HEK293T (cell line): ENCODE results near the gene LTBP2.

Source experiments
- CTCF ChIA-PET: fragments of 350-600 bp; formaldehyde crosslinking; extraction: SDS; loops from one replicate; lab custom pipeline; 2021; ENCODE audit warnings: antibody characterized with exemption, inconsistent platforms; lab: Yijun Ruan, JAX
- POLR2A ChIA-PET: fragments of 350-600 bp; formaldehyde crosslinking; extraction: SDS; loops from one replicate; lab custom pipeline; 2020; ENCODE audit warnings: antibody characterized with exemption, inconsistent platforms; lab: Yijun Ruan, JAX
- DNase-seq: peaks from one replicate; pipeline ENCODE4 v3.0.0; 2012; ENCODE audit warnings: mixed read lengths; ENCODE audit errors: extremely low spot score
- ARNT ChIP-seq: fragments of 450-650 bp; IDR thresholded peaks from 2 replicates; pipeline ENCODE4 v1.6.1; 2017; ENCODE audit warnings: mild to moderate bottlenecking
- BHLHE40 ChIP-seq: fragments of 450-650 bp; IDR thresholded peaks from 2 replicates; pipeline ENCODE4 v1.6.1; 2016; ENCODE audit warnings: mild to moderate bottlenecking, moderate library complexity, borderline replicate concordance
- CTBP1 ChIP-seq: fragments of 450-650 bp; IDR thresholded peaks from 2 replicates; pipeline ENCODE4 v1.6.1; 2016; ENCODE audit warnings: borderline replicate concordance
- ELF4 ChIP-seq: fragments of 450-650 bp; IDR thresholded peaks from 2 replicates; pipeline ENCODE4 v1.6.1; 2017; ENCODE audit warnings: antibody characterized with exemption
- FOXA1 ChIP-seq: fragments of 450-650 bp; IDR thresholded peaks from 2 replicates; pipeline ENCODE4 v1.6.1; 2016; ENCODE audit warnings: mild to moderate bottlenecking
- FOXK2 ChIP-seq: fragments of 450-650 bp; IDR thresholded peaks from 2 replicates; pipeline ENCODE4 v1.6.1; 2016; ENCODE audit warnings: mild to moderate bottlenecking
- FOXM1 ChIP-seq: fragments of 450-650 bp; IDR thresholded peaks from 2 replicates; pipeline ENCODE4 v1.6.1; 2017; ENCODE audit warnings: mild to moderate bottlenecking, borderline replicate concordance
- HDGF ChIP-seq: fragments of 450-650 bp; IDR thresholded peaks from 2 replicates; pipeline ENCODE4 v1.6.1; 2017; ENCODE audit warnings: antibody characterized with exemption, borderline replicate concordance
- L3MBTL2 ChIP-seq: fragments of 450-650 bp; conservative IDR thresholded peaks from 2 replicates; pipeline ENCODE4 v1.6.1; 2016; ENCODE audit warnings: mild to moderate bottlenecking
- LEF1 ChIP-seq: fragments of 450-650 bp; IDR thresholded peaks from 2 replicates; pipeline ENCODE4 v1.6.1; 2017; ENCODE audit warnings: mild to moderate bottlenecking, borderline replicate concordance
- NFRKB ChIP-seq: fragments of 450-650 bp; IDR thresholded peaks from 2 replicates; pipeline ENCODE4 v1.6.1; 2016; ENCODE audit warnings: mild to moderate bottlenecking, moderate library complexity
- SP1 ChIP-seq: fragments of 450-650 bp; IDR thresholded peaks from 2 replicates; pipeline ENCODE4 v1.6.1; 2017
- SUZ12 ChIP-seq: fragments of 450-650 bp; IDR thresholded peaks from 2 replicates; pipeline ENCODE4 v1.6.1; 2016; ENCODE audit warnings: mild to moderate bottlenecking
- TARDBP ChIP-seq: fragments of 450-650 bp; IDR thresholded peaks from 2 replicates; pipeline ENCODE4 v1.6.1; 2016
- ZNF384 ChIP-seq: fragments of 450-650 bp; IDR thresholded peaks from 2 replicates; pipeline ENCODE4 v1.6.1; 2016
- TF ChIP-seq, protein P1 (sequence below): fragments of 450-650 bp; IDR thresholded peaks from 2 replicates; pipeline ENCODE4 v1.6.1; 2016

Gene LTBP2

DNA sequence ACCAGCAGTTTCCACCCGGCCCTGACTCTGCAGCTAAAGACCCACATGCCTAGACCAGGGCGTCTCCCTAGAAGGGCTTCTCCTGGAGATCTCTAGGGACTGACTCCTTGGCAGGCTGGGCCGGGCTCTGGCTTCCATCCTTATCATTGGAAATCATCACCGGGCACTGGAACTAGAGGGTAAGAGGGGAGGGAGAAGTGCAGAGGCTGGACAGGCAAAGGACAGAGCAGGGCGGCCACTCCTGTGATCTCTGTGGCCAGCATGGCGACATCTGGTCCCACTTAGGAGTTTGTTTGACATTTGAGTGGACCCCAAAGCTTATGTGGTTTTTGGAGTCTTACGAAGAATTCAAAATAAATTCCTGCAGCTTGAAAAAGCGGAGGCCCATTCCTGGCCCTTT, 7.1 kb downstream of the LTBP2 start:
- TF ChIP-seq ZNF384 (no peak), ELF4 (no peak), LEF1 (no peak), TARDBP (no peak), BHLHE40 (no peak), L3MBTL2 (no peak), SP1 (no peak), SUZ12 (no peak), CTBP1 (no peak), NFRKB (no peak), HDGF (no peak), ARNT (no peak), FOXM1 (no peak)
- TF ChIP-seq, protein P1, sequence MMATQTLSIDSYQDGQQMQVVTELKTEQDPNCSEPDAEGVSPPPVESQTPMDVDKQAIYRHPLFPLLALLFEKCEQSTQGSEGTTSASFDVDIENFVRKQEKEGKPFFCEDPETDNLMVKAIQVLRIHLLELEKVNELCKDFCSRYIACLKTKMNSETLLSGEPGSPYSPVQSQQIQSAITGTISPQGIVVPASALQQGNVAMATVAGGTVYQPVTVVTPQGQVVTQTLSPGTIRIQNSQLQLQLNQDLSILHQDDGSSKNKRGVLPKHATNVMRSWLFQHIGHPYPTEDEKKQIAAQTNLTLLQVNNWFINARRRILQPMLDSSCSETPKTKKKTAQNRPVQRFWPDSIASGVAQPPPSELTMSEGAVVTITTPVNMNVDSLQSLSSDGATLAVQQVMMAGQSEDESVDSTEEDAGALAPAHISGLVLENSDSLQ = no peak
- ChIA-PET CTCF (interaction anchor here (0.6 to 1.4 kb wide), 3 partner anchors 15 to 162 kb away, joined by 3 to 10 read pairs (median 3); no protein-coding TSS in a partner anchor), POLR2A (interaction anchor here (1.1 kb wide), 1 partner anchor 12 kb away, joined by 3 read pairs; no protein-coding TSS in a partner anchor)
- no peak for DNase-seq

GRCh38 chr14:74604157-74604556, 7.9 kb downstream of the LTBP2 start:
- ChIA-PET POLR2A (interaction anchor here (1.1 kb wide), 1 partner anchor 11 kb away, joined by 3 read pairs; no protein-coding TSS in a partner anchor), CTCF (interaction anchor here (1.4 kb wide), 1 partner anchor 15 kb away, joined by 3 read pairs; no protein-coding TSS in a partner anchor)
- no peak for DNase-seq

DNA sequence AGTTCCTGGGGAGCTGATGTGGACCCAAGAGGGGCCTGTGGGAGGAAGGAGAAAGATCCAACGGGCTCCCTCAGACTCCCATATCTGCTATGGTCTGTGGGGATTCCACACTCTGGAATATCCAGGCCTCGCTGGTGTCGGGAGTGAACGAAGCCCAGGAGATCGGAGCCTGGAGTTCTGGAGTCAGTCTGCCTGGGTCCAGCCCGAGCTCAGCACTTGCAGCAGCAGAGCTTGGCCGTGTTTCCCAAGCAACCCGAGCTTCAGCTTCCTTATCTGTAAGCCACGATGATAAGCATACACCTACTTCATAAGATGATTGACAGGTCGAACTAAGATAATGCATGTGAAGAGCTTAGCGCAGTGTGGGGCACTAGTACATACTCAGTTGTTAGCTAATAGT, 10.1 kb downstream of the LTBP2 start:
- no peak for DNase-seq
- POLR2A ChIA-PET = no interaction called here
- CTCF ChIA-PET = interaction anchor here (0.6 kb wide), 1 partner anchor 10 kb away, joined by 3 read pairs; the partner anchor contains the start of gene LTBP2

More at GRCh38 chr14:74604157-74604556, 7.9 kb downstream of the LTBP2 start:
- TF ChIP-seq CTBP1 = no peak
- no peak for TF ChIP-seq BHLHE40
- TF ChIP-seq ZNF384 = no peak
- TF ChIP-seq NFRKB = no peak
- no peak for TF ChIP-seq LEF1
- TF ChIP-seq SP1 = no peak
- no peak for TF ChIP-seq HDGF
- TF ChIP-seq ELF4 = no peak
- no peak for TF ChIP-seq L3MBTL2
- TF ChIP-seq FOXM1 = no peak
- no peak for TF ChIP-seq FOXA1

GRCh38 chr14:74599946-74600345, 12.1 kb downstream of the LTBP2 start:
- DNase-seq = no peak
- ChIA-PET POLR2A (interaction anchor here (1.1 kb wide), 1 partner anchor 11 kb away, joined by 3 read pairs; no protein-coding TSS in a partner anchor), CTCF (interaction anchor here (2.0 kb wide), 1 partner anchor 9 kb away, joined by 7 read pairs; no protein-coding TSS in a partner anchor)
- TF ChIP-seq CTBP1 (no peak), HDGF (no peak), SP1 (no peak), FOXA1 (no peak), NFRKB (no peak), SUZ12 (no peak), BHLHE40 (no peak), L3MBTL2 (no peak), FOXM1 (no peak), LEF1 (no peak), ARNT (no peak), ZNF384 (no peak), ELF4 (no peak)
- TF ChIP-seq, protein P1 = no peak

More for the DNA sequence above, 10.1 kb downstream of the LTBP2 start:
- TF ChIP-seq, protein P1 = peak; percentile 72
- TF ChIP-seq HDGF = no peak

- TF ChIP-seq FOXK2 (no peak), CTBP1 (no peak), TARDBP (no peak), LEF1 (no peak), ARNT (no peak), SUZ12 (no peak), FOXA1 (no peak), ZNF384 (no peak)
- TF ChIP-seq, protein P1 = no peak
- CTCF ChIA-PET = interaction anchor here (0.8 to 2.0 kb wide), 2 partner anchors 10 to 13 kb away, joined by 3 to 7 read pairs; no protein-coding TSS in a partner anchor
- POLR2A ChIA-PET = interaction anchor here (1.1 kb wide), 1 partner anchor 11 kb away, joined by 3 read pairs; no protein-coding TSS in a partner anchor
- DNase-seq = no peak
Measured at GRCh38 chr14:74599321-74599761, 12.7 kb downstream of the LTBP2 start.
